OCI-LY7 (cell line): ENCODE results near the gene ZNF689. TPM values are rescaled to one million over a fixed set of nuclear protein-coding genes. Genes with fewer than 3 reads are reported as not detected.
"Not testable (repeated sequence)": the region's sequence is repeated elsewhere in the genome, so short reads cannot be mapped to it uniquely, and the experiment has no call there.

ENCODE experiments used
- BruUV-seq: library from RNA; stranded (reverse); fragments of 400-500 nt; replicated peaks from 2 replicates; lab custom pipeline; 2021; lab: Mats Ljungman, UMichigan
- CTCF ChIA-PET: fragments of 300-600 bp; sonication (Branson Sonifier 250); formaldehyde crosslinking; loops from one replicate; lab custom pipeline; 2022; ENCODE audit warnings: antibody characterized with exemption; ENCODE audit not compliant: unreplicated experiment; lab: Charles Lee
- POLR2A ChIA-PET: fragments of 300-600 bp; sonication (Branson Sonifier 250); formaldehyde crosslinking; loops from one replicate; lab custom pipeline; 2022; ENCODE audit warnings: antibody characterized with exemption; lab: Charles Lee
- DNase-seq: peaks from one replicate; pipeline ENCODE4 v3.0.0-alpha.2; 2015; ENCODE audit warnings: low spot score
- H2AFZ ChIP-seq: fragments of 200-600 bp; sonication (generic), shearing (Covaris generic); 2 replicates; pipeline ENCODE4 v1.6.1; 2014; ENCODE audit warnings: mild to moderate bottlenecking, antibody characterized with exemption, low read length, moderate library complexity
- H3K27ac ChIP-seq: fragments of 200-600 bp; sonication (generic); 2 replicates; pipeline ENCODE4 v1.5.1; 2014; ENCODE audit warnings: mixed run types, low read depth, mild to moderate bottlenecking, moderate library complexity, low read length, inconsistent platforms; ENCODE audit not compliant: poor library complexity, severe bottlenecking
- H3K36me3 ChIP-seq: fragments of 200-600 bp; sonication (generic); 2 replicates; pipeline ENCODE4 v1.6.1; 2014; ENCODE audit warnings: mild to moderate bottlenecking, antibody characterized with exemption, low read length, moderate library complexity, mixed read lengths; ENCODE audit not compliant: insufficient read depth
- H3K4me1 ChIP-seq: fragments of 200-600 bp; sonication (generic); 2 replicates; pipeline ENCODE4 v1.5.1; 2014; ENCODE audit warnings: mild to moderate bottlenecking, low read length; ENCODE audit not compliant: insufficient read depth, poor library complexity, severe bottlenecking
- H3K4me2 ChIP-seq: fragments of 200-600 bp; sonication (generic); 2 replicates; pipeline ENCODE4 v1.6.1; 2014; ENCODE audit warnings: mild to moderate bottlenecking, low read length
- H3K4me3 ChIP-seq: fragments of 200-600 bp; sonication (generic); 2 replicates; pipeline ENCODE4 v1.5.1; 2014; ENCODE audit warnings: mild to moderate bottlenecking, low read depth, low read length; ENCODE audit not compliant: poor library complexity, severe bottlenecking
- H3K79me2 ChIP-seq: fragments of 200-600 bp; sonication (generic); 2 replicates; pipeline ENCODE4 v1.6.1; 2016; ENCODE audit warnings: low read depth, mild to moderate bottlenecking, low read length, moderate library complexity, mixed read lengths; ENCODE audit not compliant: insufficient read depth
- H3K9me2 ChIP-seq: fragments of 200-600 bp; sonication (generic); 2 replicates; pipeline ENCODE4 v1.6.1; 2016; ENCODE audit warnings: mild to moderate bottlenecking, low read length, mixed read lengths; ENCODE audit not compliant: insufficient read depth
- H3K9me3 ChIP-seq: fragments of 200-600 bp; sonication (generic); 2 replicates; pipeline ENCODE4 v1.6.1; 2014; ENCODE audit warnings: mild to moderate bottlenecking, mixed run types, low read length, mixed read lengths
- H4K20me1 ChIP-seq: fragments of 200-600 bp; sonication (generic); 2 replicates; pipeline ENCODE4 v1.6.1; 2014; ENCODE audit warnings: mild to moderate bottlenecking, antibody characterized with exemption, low read length, moderate library complexity, mixed read lengths; ENCODE audit not compliant: insufficient read depth
- CTCF ChIP-seq: fragments of 200-600 bp; sonication (generic); conservative IDR thresholded peaks from 2 replicates; pipeline ENCODE4 v1.5.1; 2014; ENCODE audit warnings: mild to moderate bottlenecking, antibody characterized with exemption, low read length, moderate library complexity, mixed read lengths
- EZH2phosphoT487 ChIP-seq: fragments of 200-600 bp; sonication (generic); IDR thresholded peaks from 2 replicates; pipeline ENCODE4 v1.6.1; 2018; ENCODE audit warnings: low read depth, borderline replicate concordance, mild to moderate bottlenecking, mixed run types, antibody characterized with exemption, low read length, moderate library complexity, mixed read lengths
- intact Hi-C: fragments of 100-400 bp; cut with micrococcal nuclease; formaldehyde crosslinking; loops from one replicate; pipeline ENCODE4 v1.10.0; 2022; ENCODE audit not compliant: unreplicated experiment
- total RNA-seq, 2 experiments: library from RNA; depleted of rRNA in 1 of 2; stranded (reverse); fragments of >200 nt in 1 of 2; shearing (Covaris generic) in 1 of 2; gene quantifications; 2 replicates each; pipeline ENCODE4 v1.2.3, GENCODE V29; 2014 to 2022

ZNF689 gene
- total RNA-seq, 2 experiments from 2014 or later: 15.0 to 16.7 TPM

GRCh38 chr16:30636599-30636998 lies 26.4 kb upstream of the ZNF689 start:
- intact Hi-C loops: no loop called here

GRCh38 chr16:30633526-30633925 lies 23.3 kb upstream of the ZNF689 start:
- H3K79me2 ChIP-seq: peaks cover 12% of the 10 kb centered on the region; the same call in 1 of the 2 replicates

More at GRCh38 chr16:30636599-30636998, 26.4 kb upstream of the ZNF689 start:
- H3K27ac ChIP-seq: no peak overlapping the region
- H2AFZ ChIP-seq: no peak overlapping the region
- peaks cover 12% of the 10 kb centered on the region; the same call in 1 of the 2 replicates for H3K79me2 ChIP-seq
- peaks cover 14% of the 10 kb centered on the region for H3K4me1 ChIP-seq
- ChIA-PET CTCF (no interaction called here), POLR2A (interaction anchor here (0.6 to 1.7 kb wide), 4 partner anchors 14 to 128 kb away, joined by 3 to 5 read pairs (median 4); no protein-coding TSS in a partner anchor)
- BruUV-seq: no TSS peak
- H4K20me1 ChIP-seq: no peaks in the 10 kb centered on the region
- H3K4me3 ChIP-seq: no peak overlapping the region
- peak overlapping the region; percentile 90; the same call in 1 of the 2 replicates for H3K4me2 ChIP-seq
- no peaks in the 10 kb centered on the region for H3K9me2 ChIP-seq
- H3K36me3 ChIP-seq: no peaks in the 10 kb centered on the region
- TF ChIP-seq EZH2phosphoT487 (no peak), CTCF (no peak)
- no peaks in the 10 kb centered on the region for H3K9me3 ChIP-seq
- no peak for DNase-seq

GRCh38 chr16:30632454-30632853 lies 22.3 kb upstream of the ZNF689 start:
- H4K20me1 ChIP-seq, H3K9me3 ChIP-seq, CTCF ChIA-PET, H3K36me3 ChIP-seq, intact Hi-C loops, DNase-seq, H2AFZ ChIP-seq, H3K27ac ChIP-seq, H3K4me2 ChIP-seq, H3K4me3 ChIP-seq, H3K9me2 ChIP-seq, BruUV-seq: not testable (repeated sequence)
- POLR2A ChIA-PET: interaction anchor here (0.6 to 0.9 kb wide), 5 partner anchors 12 to 911 kb away, joined by 3 to 5 read pairs (median 3); partner anchors contain the start of gene SRCAP
- H3K79me2 ChIP-seq: peaks cover 12% of the 10 kb centered on the region; the same call in 1 of the 2 replicates
- H3K4me1 ChIP-seq: peaks cover 24% of the 10 kb centered on the region

More at GRCh38 chr16:30633526-30633925, 23.3 kb upstream of the ZNF689 start:
- H3K4me1 ChIP-seq: peaks cover 23% of the 10 kb centered on the region
- no peak for DNase-seq
- intact Hi-C loops: no loop called here
- H4K20me1 ChIP-seq: no peaks in the 10 kb centered on the region
- peak overlapping the region; percentile 57; the same call in 1 of the 2 replicates for H2AFZ ChIP-seq
- H3K9me2 ChIP-seq: no peaks in the 10 kb centered on the region
- TF ChIP-seq EZH2phosphoT487: no peak
- no peak for TF ChIP-seq CTCF
- H3K27ac ChIP-seq: peak overlapping the region; percentile 65
- no peaks in the 10 kb centered on the region for H3K36me3 ChIP-seq
- no peaks in the 10 kb centered on the region for H3K9me3 ChIP-seq
- H3K4me3 ChIP-seq: peak overlapping the region; percentile 88
- H3K4me2 ChIP-seq: peak overlapping the region; percentile 68
- ChIA-PET CTCF (interaction anchor here (0.9 kb wide), 1 partner anchor 99 kb away, joined by 5 read pairs; the partner anchor contains the start of gene ZNF747), POLR2A (interaction anchor here (1.0 to 1.1 kb wide), 2 partner anchors 10 to 25 kb away, joined by 3 read pairs; partner anchors contain the start of gene FBRS)
- BruUV-seq: TSS peak; percentile 98
